ENCODE measurements around the gene DHX32.
"Not testable (repeated sequence)": the region's sequence is repeated elsewhere in the genome, so short reads cannot be mapped to it uniquely, and the experiment has no call there.

The DHX32 gene

DNA sequence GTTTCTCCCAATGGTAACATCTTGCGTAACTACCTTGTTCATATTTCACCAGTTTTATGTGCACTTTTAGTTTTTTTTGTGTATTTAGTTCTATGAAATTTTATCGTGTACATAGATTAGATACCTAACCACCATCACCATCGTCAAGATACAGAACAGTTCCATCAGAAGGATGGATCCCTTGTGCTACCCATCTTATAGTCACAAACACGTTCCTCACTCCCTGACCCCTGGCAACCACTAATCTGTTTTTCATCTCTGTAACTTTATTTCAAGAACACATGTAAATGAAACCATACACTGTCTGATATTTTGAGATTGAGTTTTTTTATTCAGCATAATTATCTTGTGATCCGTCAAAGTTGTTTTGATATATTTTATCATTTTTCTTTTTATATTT, 45.2 kb upstream of the DHX32 start:
- Histone ChIP-seq H3K4me2 (ENCODE audit: low read length) (no peak overlapping the region), H3K4me3 (ENCODE audit: low read length) (no peak overlapping the region), H3K27me3 (ENCODE audit: low read depth, low read length) (no peaks in the 10 kb centered on the region), H3K9me3 (ENCODE audit: insufficient read depth, low read length) (no peaks in the 10 kb centered on the region), H2AFZ (ENCODE audit: low read depth, low read length) (no peak overlapping the region), H3K4me1 (ENCODE audit: low read length) (no peaks in the 10 kb centered on the region), H3K36me3 (replicated peaks; ENCODE audit: low read depth, low read length) (no peaks in the 10 kb centered on the region), H3K79me2 (ENCODE audit: low read length) (no peaks in the 10 kb centered on the region), H3K27ac (ENCODE audit: low read length) (no peak overlapping the region), H3K9ac (ENCODE audit: low read length) (no peak overlapping the region), H4K20me1 (ENCODE audit: insufficient read depth, low read length) (no peaks in the 10 kb centered on the region)
- TF ChIP-seq EZH2phosphoT487 (IDR thresholded peaks at IDR 0.05; ENCODE audit: low read depth), result no peak
- TF ChIP-seq CTCF (IDR thresholded peaks at IDR 0.05; ENCODE audit: low read depth, low read length), result no peak

- no peaks in the 10 kb centered on the region for H3K9me3 ChIP-seq (ENCODE audit: insufficient read depth, low read length)
- H3K27ac ChIP-seq (ENCODE audit: low read length), result no peak overlapping the region
- no peaks in the 10 kb centered on the region for H4K20me1 ChIP-seq (ENCODE audit: insufficient read depth, low read length)
- no peaks in the 10 kb centered on the region for H3K27me3 ChIP-seq (ENCODE audit: low read depth, low read length)
- no peaks in the 10 kb centered on the region for H3K79me2 ChIP-seq (ENCODE audit: low read length)
- H3K36me3 ChIP-seq (replicated peaks; ENCODE audit: low read depth, low read length), result no peaks in the 10 kb centered on the region
- no peak overlapping the region for H3K4me3 ChIP-seq (ENCODE audit: low read length)
- no peaks in the 10 kb centered on the region for H3K4me1 ChIP-seq (ENCODE audit: low read length)
- H2AFZ ChIP-seq (ENCODE audit: low read depth, low read length), result no peak overlapping the region
- H3K9ac ChIP-seq (ENCODE audit: low read length), result no peak overlapping the region
- no peak for TF ChIP-seq EZH2phosphoT487 (IDR thresholded peaks at IDR 0.05; ENCODE audit: low read depth)
- TF ChIP-seq CTCF (IDR thresholded peaks at IDR 0.05; ENCODE audit: low read depth, low read length), result no peak
- no peak overlapping the region for H3K4me2 ChIP-seq (ENCODE audit: low read length)
Observed at GRCh38 chr10:125925262-125925834, 44.3 kb upstream of the DHX32 start.

GRCh38 chr10:125921643-125922306, 40.7 kb upstream of the DHX32 start:
- H3K9ac ChIP-seq (ENCODE audit: low read length); H4K20me1 ChIP-seq (ENCODE audit: insufficient read depth, low read length); H3K4me1 ChIP-seq (ENCODE audit: low read length); H3K36me3 ChIP-seq (replicated peaks; ENCODE audit: low read depth, low read length); H3K27me3 ChIP-seq (ENCODE audit: low read depth, low read length); H3K4me2 ChIP-seq (ENCODE audit: low read length); H3K9me3 ChIP-seq (ENCODE audit: insufficient read depth, low read length); H3K79me2 ChIP-seq (ENCODE audit: low read length); H3K27ac ChIP-seq (ENCODE audit: low read length); H2AFZ ChIP-seq (ENCODE audit: low read depth, low read length); H3K4me3 ChIP-seq (ENCODE audit: low read length): not testable (repeated sequence)

DNA sequence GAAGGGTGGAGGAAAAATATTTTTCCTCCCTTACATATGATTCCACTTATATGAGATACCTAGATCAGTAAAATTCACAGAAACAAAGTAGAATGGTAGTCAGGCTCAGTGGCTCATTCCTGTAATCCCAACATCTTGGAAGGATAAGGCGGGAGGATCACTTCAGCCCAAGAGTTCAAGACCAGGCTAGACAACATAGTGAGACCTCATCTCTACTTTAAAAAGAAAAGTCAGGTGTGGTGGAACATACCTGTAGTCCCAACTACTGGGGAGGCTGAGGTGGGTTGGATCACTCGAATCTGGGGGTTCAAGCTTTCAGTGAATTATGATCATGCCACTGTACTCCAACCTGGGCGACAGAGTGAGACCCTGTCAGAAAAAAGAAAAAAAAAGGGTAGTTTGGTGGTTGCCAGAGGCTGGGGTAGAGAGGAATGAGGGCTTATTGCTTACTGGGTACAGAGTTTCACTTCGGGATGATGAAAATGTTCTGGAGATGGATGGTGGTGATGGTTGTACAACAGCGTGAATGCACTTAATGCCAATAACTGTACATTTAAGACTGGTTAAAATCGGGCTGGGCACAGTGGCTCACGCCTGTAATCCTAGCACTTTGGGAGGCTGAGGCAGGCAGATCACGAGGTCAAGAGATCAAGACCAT, 36.7 kb upstream of the DHX32 start:
- not testable (repeated sequence) for H3K9ac ChIP-seq (ENCODE audit: low read length); H2AFZ ChIP-seq (ENCODE audit: low read depth, low read length); H3K36me3 ChIP-seq (replicated peaks; ENCODE audit: low read depth, low read length); H3K79me2 ChIP-seq (ENCODE audit: low read length); H3K9me3 ChIP-seq (ENCODE audit: insufficient read depth, low read length); H3K27me3 ChIP-seq (ENCODE audit: low read depth, low read length); H3K4me2 ChIP-seq (ENCODE audit: low read length); H3K4me1 ChIP-seq (ENCODE audit: low read length); H3K4me3 ChIP-seq (ENCODE audit: low read length); H3K27ac ChIP-seq (ENCODE audit: low read length); H4K20me1 ChIP-seq (ENCODE audit: insufficient read depth, low read length)

DNA sequence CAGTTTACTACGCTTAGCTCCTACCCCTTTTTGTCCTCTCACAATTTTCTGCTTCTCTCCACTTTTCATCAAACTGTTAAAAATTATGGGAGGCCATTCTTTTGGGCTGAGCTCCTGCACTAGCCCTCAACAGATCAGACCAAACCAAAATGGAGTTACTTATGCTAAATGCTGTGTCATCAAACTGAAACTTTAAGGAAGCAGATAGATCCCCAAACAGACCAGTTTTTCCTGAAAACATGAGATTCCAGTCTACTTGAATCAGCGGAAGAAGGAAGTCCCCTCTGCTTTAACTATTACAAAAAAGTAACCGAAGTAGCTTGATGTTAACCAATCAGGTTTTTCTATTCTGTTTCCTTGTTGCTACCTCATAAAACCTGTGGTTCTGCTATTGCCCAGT, 35.9 kb upstream of the DHX32 start:
- H3K27me3 ChIP-seq (ENCODE audit: low read depth, low read length), result no peaks in the 10 kb centered on the region
- H3K27ac ChIP-seq (ENCODE audit: low read length), result no peak overlapping the region
- H3K4me2 ChIP-seq (ENCODE audit: low read length), result no peak overlapping the region
- H3K9ac ChIP-seq (ENCODE audit: low read length), result no peak overlapping the region
- TF ChIP-seq EZH2phosphoT487 (IDR thresholded peaks at IDR 0.05; ENCODE audit: low read depth) (no peak), CTCF (IDR thresholded peaks at IDR 0.05; ENCODE audit: low read depth, low read length) (no peak)
- H3K9me3 ChIP-seq (ENCODE audit: insufficient read depth, low read length), result no peaks in the 10 kb centered on the region
- H3K4me3 ChIP-seq (ENCODE audit: low read length), result no peak overlapping the region
- no peaks in the 10 kb centered on the region for H3K4me1 ChIP-seq (ENCODE audit: low read length)
- no peaks in the 10 kb centered on the region for H4K20me1 ChIP-seq (ENCODE audit: insufficient read depth, low read length)
- no peaks in the 10 kb centered on the region for H3K79me2 ChIP-seq (ENCODE audit: low read length)
- H3K36me3 ChIP-seq (replicated peaks; ENCODE audit: low read depth, low read length), result no peaks in the 10 kb centered on the region
- no peak overlapping the region for H2AFZ ChIP-seq (ENCODE audit: low read depth, low read length)

DNA sequence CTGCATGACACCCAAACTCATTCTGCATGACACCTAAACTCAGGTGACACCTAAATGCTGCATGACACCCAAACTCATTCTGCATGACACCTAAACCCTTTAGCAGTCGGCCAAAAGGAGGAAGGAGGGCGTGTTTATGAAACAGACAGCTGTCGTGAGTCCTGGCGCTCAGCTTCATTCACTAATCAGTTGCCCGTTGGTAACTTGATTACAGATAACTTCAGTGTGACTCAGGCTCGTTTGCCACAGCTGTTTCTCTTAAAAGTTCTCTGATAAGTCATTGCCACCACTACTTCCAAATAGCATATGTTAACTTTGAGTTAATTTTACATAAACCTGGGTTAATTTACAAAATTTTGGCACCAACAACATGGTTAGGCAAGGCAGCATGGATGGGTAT, 32.2 kb upstream of the DHX32 start:
- not testable (repeated sequence) for H3K9me3 ChIP-seq (ENCODE audit: insufficient read depth, low read length); H3K9ac ChIP-seq (ENCODE audit: low read length); H3K27ac ChIP-seq (ENCODE audit: low read length)

More for the DNA sequence above, 32.2 kb upstream of the DHX32 start:
- not testable (repeated sequence) for H4K20me1 ChIP-seq (ENCODE audit: insufficient read depth, low read length); H3K4me1 ChIP-seq (ENCODE audit: low read length); H2AFZ ChIP-seq (ENCODE audit: low read depth, low read length); H3K4me3 ChIP-seq (ENCODE audit: low read length); H3K36me3 ChIP-seq (replicated peaks; ENCODE audit: low read depth, low read length); H3K27me3 ChIP-seq (ENCODE audit: low read depth, low read length); H3K4me2 ChIP-seq (ENCODE audit: low read length); H3K79me2 ChIP-seq (ENCODE audit: low read length)
